HFF-Myc (cell line): ENCODE measurements around the gene PDZD8.
"Not testable (repeated sequence)": the region's sequence is repeated elsewhere in the genome, so short reads cannot be mapped to it uniquely, and the experiment has no call there.

ENCODE experiments used
- DNase-seq: peaks from one replicate; pipeline ENCODE4 v3.0.0-alpha.2; 2011; ENCODE audit warnings: low read depth; ENCODE audit errors: extremely low read depth
- H3K4me3 ChIP-seq: replicated peaks from 2 replicates; pipeline ENCODE4 v1.5.1; 2011; ENCODE audit warnings: low read depth, mild to moderate bottlenecking, control low read depth, low read length
- CTCF ChIP-seq: IDR thresholded peaks from 2 replicates; pipeline ENCODE4 v1.5.1; 2012; ENCODE audit warnings: mild to moderate bottlenecking, low read depth, low read length, control low read depth; ENCODE audit errors: missing control alignments

The PDZD8 gene

DNA sequence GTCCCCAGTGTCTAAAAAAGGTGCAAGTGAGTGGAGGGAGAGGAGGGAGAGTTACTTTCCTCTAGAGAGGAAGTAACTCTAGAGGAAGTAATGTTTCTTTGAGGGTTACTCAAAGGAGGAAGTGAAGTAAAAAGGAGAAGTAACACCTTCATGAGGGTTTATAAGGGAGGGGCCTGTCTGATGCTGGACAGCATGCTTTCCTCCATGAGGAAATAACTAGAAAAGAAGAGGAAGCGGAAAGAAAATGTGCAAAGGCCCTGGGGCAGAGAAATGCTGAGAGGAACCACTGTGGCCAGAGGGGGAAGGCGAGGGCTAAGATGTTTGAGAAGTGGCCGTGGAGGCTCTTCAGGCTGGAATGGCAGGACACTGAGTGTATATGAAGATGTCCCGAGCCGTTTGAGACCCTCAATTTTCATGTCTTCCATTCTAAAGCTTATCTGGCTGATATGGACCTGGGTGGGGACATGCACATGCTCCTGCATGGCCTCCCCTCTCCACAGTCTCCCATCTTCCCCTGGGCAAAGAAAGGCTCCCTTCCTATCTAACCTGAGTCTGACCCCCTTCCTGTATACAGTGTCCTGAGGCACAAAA is 137.7 kb downstream of the PDZD8 start:
- H3K4me3 ChIP-seq: no peak overlapping the region
- no peak for TF ChIP-seq CTCF
- no peak for DNase-seq

GRCh38 chr10:117230107-117230506 is 145.1 kb downstream of the PDZD8 start:
- not testable (repeated sequence) for DNase-seq

DNA sequence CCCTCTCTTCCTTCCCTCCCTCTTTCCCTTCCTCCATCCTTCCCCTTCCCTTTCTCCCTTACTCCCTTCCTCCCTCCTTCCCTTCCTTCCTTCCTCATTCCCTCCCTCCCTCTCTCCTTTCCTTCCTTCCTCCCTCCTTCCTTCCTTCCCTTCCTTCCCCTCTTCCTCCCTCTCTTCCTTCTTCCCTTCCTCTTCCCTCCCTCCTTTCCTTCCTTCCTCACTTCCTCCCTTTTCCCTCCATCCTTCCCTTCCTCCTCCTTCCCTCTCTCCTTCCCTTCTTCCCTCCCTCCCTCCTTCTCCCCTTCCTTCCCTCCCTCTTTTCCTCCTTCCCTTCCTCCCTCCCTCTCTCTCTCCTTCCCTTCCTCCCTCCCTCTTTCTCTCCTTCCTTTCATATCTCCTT is 147.0 kb downstream of the PDZD8 start:
- DNase-seq: no peak
- no peak overlapping the region for H3K4me3 ChIP-seq
- no peak for TF ChIP-seq CTCF

More at GRCh38 chr10:117230107-117230506, 145.1 kb downstream of the PDZD8 start:
- H3K4me3 ChIP-seq: not testable (repeated sequence)
